ENCODE measurements around the gene PLA2G1B. TPM values are rescaled to one million over a fixed set of nuclear protein-coding genes. Genes with fewer than 3 reads are reported as not detected.
"Not testable (repeated sequence)": the region's sequence is repeated elsewhere in the genome, so short reads cannot be mapped to it uniquely, and the experiment has no call there.

The PLA2G1B gene
- total RNA-seq, 4 donors from 2014 or later = not detected

DNA sequence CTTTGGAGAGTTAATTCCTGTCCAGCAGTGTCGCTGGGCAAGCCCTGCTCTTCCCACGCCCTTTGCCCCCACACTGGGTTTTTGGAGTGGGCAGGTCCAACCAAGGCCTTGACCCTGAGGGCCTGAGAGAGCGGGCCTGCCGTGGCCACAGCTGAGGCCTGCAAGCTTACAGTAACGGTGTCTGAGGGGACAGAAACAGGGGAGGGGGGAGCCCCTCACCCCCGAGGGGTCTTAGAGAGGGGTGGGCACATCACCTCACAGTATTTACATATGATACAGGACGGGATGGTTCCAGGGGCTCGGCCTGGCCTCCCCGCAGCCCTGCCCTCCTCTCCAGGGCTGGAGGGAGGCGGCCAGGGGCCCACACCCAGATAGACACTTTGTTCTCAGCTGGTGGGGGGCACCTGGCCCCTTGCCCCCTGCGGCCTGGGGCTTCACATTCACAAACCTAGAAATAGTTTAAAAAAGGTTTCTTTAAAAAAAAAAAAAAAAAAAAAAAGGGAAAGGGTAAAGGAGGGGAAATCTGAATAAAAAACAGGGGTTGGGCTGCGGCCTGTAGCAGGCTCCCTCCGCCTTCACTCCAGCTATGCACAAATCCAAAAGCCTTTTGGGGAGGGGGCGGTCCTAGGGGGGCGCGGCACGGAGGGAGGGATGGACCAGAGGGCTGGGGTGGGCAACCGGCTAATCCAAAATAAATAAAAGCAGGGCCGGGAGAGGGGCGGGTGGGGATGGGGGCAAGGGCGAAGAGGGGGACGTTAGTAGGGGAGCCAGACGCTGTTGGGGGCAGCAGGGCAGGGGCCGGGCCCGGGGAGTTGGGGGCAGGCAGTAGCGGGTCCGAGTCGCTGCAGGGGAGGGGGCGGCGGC, 14.8 kb upstream of the PLA2G1B start:
- H3K4me1 ChIP-seq = no peaks in the 10 kb centered on the region
- DNase-seq (ENCODE audit: extremely low spot score) = no peak
- H3K9me3 ChIP-seq = no peaks in the 10 kb centered on the region
- no peak overlapping the region for H3K4me3 ChIP-seq
- TF ChIP-seq EP300 (IDR thresholded peaks at IDR 0.05) (no peak), CTCF (IDR thresholded peaks at IDR 0.05) (no peak), POLR2A (IDR thresholded peaks at IDR 0.05; ENCODE audit: low read depth) (no peak), POLR2AphosphoS5 (IDR thresholded peaks at IDR 0.05) (no peak)
- intact Hi-C loops (cut with DNase I) = no loop called here
- H3K36me3 ChIP-seq = peaks cover 0 to 10% (median 0%) of the 10 kb centered on the region in 4 donors
- 57% methylated on average over 28 of the region's 30 CpGs for WGBS
- H3K27me3 ChIP-seq = peaks cover 0 to 8% (median 0%) of the 10 kb centered on the region in 4 donors
- H3K27ac ChIP-seq (replicated peaks in 1 of 4) = no peak overlapping the region

DNA sequence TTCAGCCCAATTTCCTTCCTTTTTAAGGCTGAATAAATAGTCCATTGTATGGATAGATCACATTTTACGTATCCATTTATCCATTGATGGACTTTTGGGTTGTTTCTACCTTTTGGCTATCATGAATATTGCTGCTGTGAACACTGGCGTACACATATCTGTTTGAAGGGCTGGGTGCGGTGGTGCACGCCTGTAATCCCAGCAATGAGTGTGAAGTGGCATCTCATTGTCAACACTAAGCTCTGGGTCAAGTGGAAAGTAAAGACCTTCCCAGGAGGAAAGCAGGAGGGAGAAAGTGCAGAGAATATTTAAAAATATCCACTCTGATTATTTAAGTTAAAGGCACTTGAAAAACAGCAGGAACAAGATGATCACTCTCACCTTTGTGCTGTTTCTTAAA, 11.7 kb upstream of the PLA2G1B start:
- Histone ChIP-seq H3K27me3 (peaks cover 0 to 8% (median 0%) of the 10 kb centered on the region in 4 donors), H3K4me1 (no peaks in the 10 kb centered on the region), H3K4me3 (no peak overlapping the region), H3K27ac (replicated peaks in 1 of 4) (no peak overlapping the region), H3K36me3 (no peaks in the 10 kb centered on the region), H3K9me3 (no peaks in the 10 kb centered on the region)
- intact Hi-C loops (cut with DNase I) = no loop called here
- 91% methylated on average over 4 of the region's 4 CpGs for WGBS
- no peak for DNase-seq (ENCODE audit: extremely low spot score)
- no peak for TF ChIP-seq POLR2A (IDR thresholded peaks at IDR 0.05; ENCODE audit: low read depth)
- no peak for TF ChIP-seq EP300 (IDR thresholded peaks at IDR 0.05)
- no peak for TF ChIP-seq CTCF (IDR thresholded peaks at IDR 0.05)
- no peak for TF ChIP-seq POLR2AphosphoS5 (IDR thresholded peaks at IDR 0.05)

- Histone ChIP-seq H3K4me1 (no peaks in the 10 kb centered on the region), H3K4me3 (no peak overlapping the region), H3K27me3 (peaks cover 0 to 8% (median 0%) of the 10 kb centered on the region in 4 donors), H3K36me3 (no peaks in the 10 kb centered on the region), H3K27ac (replicated peaks in 1 of 4) (no peak overlapping the region), H3K9me3 (no peaks in the 10 kb centered on the region)
- TF ChIP-seq CTCF (IDR thresholded peaks at IDR 0.05) (no peak), EP300 (IDR thresholded peaks at IDR 0.05) (no peak), POLR2A (IDR thresholded peaks at IDR 0.05; ENCODE audit: low read depth) (no peak), POLR2AphosphoS5 (IDR thresholded peaks at IDR 0.05) (no peak)
- 89% methylated on average over 2 of the region's 2 CpGs for WGBS
- no peak for DNase-seq (ENCODE audit: extremely low spot score)
- intact Hi-C loops (cut with DNase I) = no loop called here
Measured at GRCh38 chr12:120337730-120338129, 10.2 kb upstream of the PLA2G1B start.

- H3K36me3 ChIP-seq; H3K27me3 ChIP-seq; H3K9me3 ChIP-seq; H3K27ac ChIP-seq (replicated peaks in 1 of 4); H3K4me1 ChIP-seq; DNase-seq (ENCODE audit: extremely low spot score); intact Hi-C loops (cut with DNase I); H3K4me3 ChIP-seq: not testable (repeated sequence)
- 93% methylated on average over 2 of the region's 2 CpGs for WGBS
Measured at GRCh38 chr12:120336392-120336791, 8.8 kb upstream of the PLA2G1B start.

DNA sequence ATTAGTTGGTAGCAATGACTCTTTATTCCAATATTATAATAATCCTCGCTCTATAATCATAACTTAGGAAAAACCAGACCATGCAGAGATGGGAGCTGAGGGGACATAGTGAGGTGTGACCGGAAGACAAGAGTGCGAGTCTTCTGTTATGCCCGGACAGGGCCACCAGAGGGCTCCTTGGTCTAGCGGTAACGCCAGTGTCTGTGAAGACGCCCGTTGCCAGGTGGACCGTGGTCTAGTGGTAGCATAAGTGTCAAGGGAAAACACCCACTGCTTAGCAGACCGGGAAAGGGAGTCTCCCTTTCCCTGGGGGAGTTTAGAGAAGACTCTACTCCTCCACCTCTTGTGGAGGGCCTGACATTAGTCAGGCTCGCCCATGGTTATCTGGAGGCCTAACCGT, 7.9 kb upstream of the PLA2G1B start:
- H3K4me3 ChIP-seq; H3K4me1 ChIP-seq; H3K27ac ChIP-seq (replicated peaks in 1 of 4); H3K9me3 ChIP-seq; intact Hi-C loops (cut with DNase I); DNase-seq (ENCODE audit: extremely low spot score); H3K27me3 ChIP-seq; H3K36me3 ChIP-seq: not testable (repeated sequence)
- 15% methylated on average over 11 of the region's 12 CpGs for WGBS
- peak; percentile 47 to 73 (median 67) for TF ChIP-seq CTCF (IDR thresholded peaks at IDR 0.05)
